Urinary bladder (tissue), 4 donors: ENCODE results near the gene DPAGT1. TPM values are rescaled to one million over a fixed set of nuclear protein-coding genes. Genes with fewer than 3 reads are reported as not detected.
A peak's percentile ranks its signal among the peaks of the same experiment; 100 is the strongest.
"Not testable (repeated sequence)": the region's sequence is repeated elsewhere in the genome, so short reads cannot be mapped to it uniquely, and the experiment has no call there.

Experiments used
- DNase-seq: peaks from one replicate; pipeline ENCODE4 v3.0.0-alpha.2; 2015; ENCODE audit errors: extremely low spot score
- H3K27ac ChIP-seq: one replicate; pipeline ENCODE4 v1.5.1; 2013; ENCODE audit warnings: low read depth, mild to moderate bottlenecking, moderate library complexity
- H3K36me3 ChIP-seq: one replicate; pipeline ENCODE4 v1.6.1; 2013; ENCODE audit warnings: mild to moderate bottlenecking, moderate library complexity; ENCODE audit not compliant: insufficient read depth
- H3K4me1 ChIP-seq: one replicate; pipeline ENCODE4 v1.6.1; 2013; ENCODE audit warnings: mild to moderate bottlenecking, moderate library complexity; ENCODE audit not compliant: insufficient read depth
- H3K4me3 ChIP-seq: one replicate; pipeline ENCODE4 v1.5.1; 2013; ENCODE audit warnings: low read depth, low read length
- WGBS: extraction: QIAGEN DNeasy Blood & Tissue Kit; methylation state at CpG from one replicate; pipeline ENCODE4 v1.1.7; 2013; 5-methylcytosine and 5-hydroxymethylcytosine counted together
- polyA plus RNA-seq: library from polyadenylated mRNA; stranded (reverse); fragments of 200-250 nt; gene quantifications from one replicate; pipeline ENCODE4 v1.2.3, GENCODE V29; 2013
- total RNA-seq: library from RNA; depleted of rRNA; stranded (reverse); fragments of >200 nt; gene quantifications from one replicate; pipeline ENCODE4 v1.2.3, GENCODE V29; 2014
- donor health status: healthy with polysubstance abuse.
- donor health status: healthy.

DPAGT1 gene
- 12.1 TPM for total RNA-seq
- polyA plus RNA-seq = 29.1 TPM

- WGBS = under 1% methylated on average over 32 of the region's 32 CpGs
- H3K4me1 ChIP-seq = no peaks in the 10 kb centered on the region
- peak within 1 kb of the TSS; percentile 76 for H3K4me3 ChIP-seq
- H3K27ac ChIP-seq = peak within 1 kb of the TSS; percentile 87
- DNase-seq = peak; percentile 94
- H3K36me3 ChIP-seq = no peaks in the 10 kb centered on the region
Observed at GRCh38 chr11:119101759-119102423, at the start of gene DPAGT1. Gene DPAGT1, minus strand, starts transcription at chr11:119101853. Its CDS starts 198 bp downstream, at chr11:119101655.

- WGBS = 26% methylated on average over 33 of the region's 33 CpGs
- H3K4me1 ChIP-seq = no peaks in the 10 kb centered on the region
- no peaks in the 10 kb centered on the region for H3K36me3 ChIP-seq
- H3K4me3 ChIP-seq = peak overlapping the region; percentile 58
- no peak for DNase-seq
- H3K27ac ChIP-seq = no peak overlapping the region
Observed at GRCh38 chr11:119149786-119150275, 48.2 kb upstream of the DPAGT1 start.

GRCh38 chr11:119149018-119149785 is 47.5 kb upstream of the DPAGT1 start, which contains the start of gene ABCG4:
Gene ABCG4, plus strand, starts transcription at chr11:119149052. Its CDS starts 914 bp downstream, at chr11:119149966.
- H3K4me1 ChIP-seq = no peaks in the 10 kb centered on the region
- H3K36me3 ChIP-seq = no peaks in the 10 kb centered on the region
- H3K27ac ChIP-seq = no peak within 1 kb of the TSS
- WGBS = under 1% methylated on average over 73 of the region's 73 CpGs
- peak within 1 kb of the TSS; percentile 58 for H3K4me3 ChIP-seq
- DNase-seq = no peak

- peak overlapping the region; percentile 58 for H3K4me3 ChIP-seq
- H3K27ac ChIP-seq = no peak overlapping the region
- H3K4me1 ChIP-seq = no peaks in the 10 kb centered on the region
- H3K36me3 ChIP-seq = no peaks in the 10 kb centered on the region
- WGBS = under 1% methylated on average over 16 of the region's 16 CpGs
- DNase-seq = no peak
Observed at GRCh38 chr11:119148720-119149017, 47.0 kb upstream of the DPAGT1 start.

GRCh38 chr11:119147604-119148333 is 46.1 kb upstream of the DPAGT1 start:
- 61% methylated on average over 6 of the region's 6 CpGs for WGBS
- no peaks in the 10 kb centered on the region for H3K4me1 ChIP-seq
- no peaks in the 10 kb centered on the region for H3K36me3 ChIP-seq
- no peak for DNase-seq
- H3K4me3 ChIP-seq = no peak overlapping the region
- no peak overlapping the region for H3K27ac ChIP-seq

DNA sequence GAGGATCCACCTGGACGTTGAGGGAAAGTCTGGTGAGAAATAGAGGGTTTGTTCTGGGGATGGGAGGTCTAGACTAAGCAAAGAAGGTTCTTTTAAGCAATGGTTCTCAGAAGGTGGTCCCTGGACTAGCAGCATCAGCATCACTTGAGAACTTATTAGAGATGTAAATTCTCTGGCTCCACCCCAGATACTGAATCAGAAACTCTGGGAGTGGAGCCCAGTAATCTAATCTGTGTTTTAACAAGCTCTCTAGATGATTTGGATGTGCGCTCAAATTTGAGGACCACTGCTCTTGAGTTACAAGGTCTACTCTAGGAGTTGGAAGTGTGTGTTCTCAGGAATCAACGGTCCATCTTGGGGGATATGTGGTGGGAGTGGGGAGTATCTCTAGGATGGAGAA is 43.9 kb upstream of the DPAGT1 start:
- DNase-seq = no peak
- no peak overlapping the region for H3K4me3 ChIP-seq
- 46% methylated on average over 3 of the region's 3 CpGs for WGBS
- H3K27ac ChIP-seq = no peak overlapping the region
- H3K36me3 ChIP-seq = no peaks in the 10 kb centered on the region
- no peaks in the 10 kb centered on the region for H3K4me1 ChIP-seq

DNA sequence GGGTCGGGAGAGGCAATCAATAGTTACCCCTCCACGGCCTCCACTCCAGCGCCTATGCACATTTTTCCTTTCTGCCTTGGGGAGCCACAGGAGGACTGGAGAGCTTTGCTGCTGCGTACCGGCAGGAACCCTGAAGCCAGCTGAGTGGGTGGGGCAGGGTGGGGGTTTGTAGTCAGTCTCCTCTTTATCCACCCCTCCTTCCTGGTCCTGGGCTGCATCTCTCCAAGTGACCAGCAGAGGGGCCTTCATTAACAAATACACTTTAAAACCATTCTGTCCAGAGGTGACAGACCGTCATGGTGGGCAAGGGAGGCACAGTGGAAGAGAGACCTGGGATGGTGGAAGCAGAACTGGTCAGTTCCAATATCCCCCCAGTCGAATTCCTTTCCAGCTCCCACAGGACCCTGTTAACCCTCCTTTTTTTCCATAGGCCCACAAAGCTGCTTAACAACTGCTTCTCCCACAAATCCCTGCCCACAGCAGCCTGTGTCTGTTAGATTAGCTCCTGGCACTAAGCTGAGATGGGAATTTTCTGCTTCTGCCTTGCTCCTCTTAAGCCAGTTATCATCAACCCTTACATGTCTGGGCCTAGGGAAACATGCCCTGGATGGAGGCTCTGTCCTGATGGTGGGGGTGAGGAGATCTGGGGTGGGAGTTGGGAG is 43.3 kb upstream of the DPAGT1 start:
- peak; percentile 21 for DNase-seq
- WGBS = 15% methylated on average over 7 of the region's 7 CpGs
- Histone ChIP-seq H3K4me1 (no peaks in the 10 kb centered on the region), H3K27ac (no peak overlapping the region), H3K4me3 (no peak overlapping the region), H3K36me3 (no peaks in the 10 kb centered on the region)

DNA sequence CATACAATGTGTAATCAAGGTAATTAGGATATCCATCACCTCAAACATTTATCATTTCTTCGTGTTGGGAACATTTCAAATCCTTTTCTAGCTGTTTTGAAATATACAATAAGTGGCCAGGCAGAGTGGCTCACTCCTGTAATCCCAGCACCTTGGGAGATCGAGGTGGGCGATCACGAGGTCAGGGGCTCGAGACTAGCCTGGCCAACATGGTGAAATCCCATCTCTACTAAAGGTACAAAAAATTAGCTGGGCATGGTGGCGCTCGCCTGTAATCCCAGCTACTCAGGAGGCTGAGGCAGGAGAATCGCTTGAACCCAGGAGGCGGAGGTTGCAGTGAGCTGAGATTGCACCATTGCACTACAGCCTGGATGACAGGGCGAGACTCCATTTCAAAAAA is 37.6 kb upstream of the DPAGT1 start:
- H3K36me3 ChIP-seq, DNase-seq, H3K4me3 ChIP-seq, H3K4me1 ChIP-seq, H3K27ac ChIP-seq: not testable (repeated sequence)
- WGBS = 84% methylated on average over 10 of the region's 10 CpGs

DNA sequence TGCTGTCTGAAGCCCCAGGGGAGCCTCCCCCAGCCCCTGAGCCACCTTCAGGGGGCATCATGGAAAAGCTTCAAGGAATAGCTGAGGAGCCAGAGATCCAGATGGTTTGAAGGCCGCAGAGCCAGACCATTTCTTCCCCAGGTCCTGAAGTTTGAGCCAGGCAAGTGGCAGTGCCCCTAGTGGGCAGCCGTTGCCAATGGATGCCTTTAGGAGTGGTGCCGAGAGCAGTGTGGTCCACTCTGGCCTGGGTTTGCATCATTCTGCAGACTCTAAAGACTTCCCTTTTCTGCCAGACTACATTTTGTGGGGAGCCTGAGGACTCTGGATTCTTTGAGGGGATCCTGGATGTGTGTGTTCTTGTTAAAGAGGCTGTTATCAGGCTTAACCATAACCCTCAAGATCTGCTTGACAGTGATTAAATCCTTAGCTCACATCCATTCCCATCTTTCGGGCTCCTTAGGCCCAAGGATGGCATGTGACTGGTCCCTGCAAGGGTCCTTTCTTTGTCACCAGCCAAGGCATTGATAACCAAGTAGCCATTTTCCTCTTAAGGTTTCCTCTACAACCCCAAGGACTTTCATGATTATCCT is 32.8 kb upstream of the DPAGT1 start:
- 68% methylated on average over 4 of the region's 4 CpGs for WGBS

DNA sequence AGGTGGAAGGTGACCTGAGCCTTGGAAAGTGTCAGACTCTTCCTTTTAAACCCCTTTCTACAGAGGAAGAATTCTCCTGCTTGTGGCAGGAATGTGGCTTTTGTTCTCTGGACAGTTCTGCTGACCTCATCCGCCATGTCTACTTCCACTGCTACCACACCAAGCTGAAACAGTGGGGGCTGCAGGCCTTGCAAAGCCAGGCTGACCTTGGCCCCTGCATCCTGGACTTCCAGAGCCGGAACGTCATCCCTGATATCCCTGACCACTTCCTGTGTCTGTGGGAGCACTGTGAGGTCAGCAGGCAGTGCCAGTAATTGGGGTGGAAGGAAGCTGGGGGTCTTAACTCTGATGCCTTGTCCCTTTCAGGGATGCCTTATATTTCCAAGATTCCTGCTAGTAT is 29.0 kb upstream of the DPAGT1 start:
- no peak overlapping the region for H3K4me3 ChIP-seq
- peaks cover 2% of the 10 kb centered on the region for H3K36me3 ChIP-seq
- no peak for DNase-seq
- no peaks in the 10 kb centered on the region for H3K4me1 ChIP-seq
- 64% methylated on average over 3 of the region's 3 CpGs for WGBS
- H3K27ac ChIP-seq = no peak overlapping the region

More for the DNA sequence above, 32.8 kb upstream of the DPAGT1 start:
- no peak for DNase-seq
- H3K4me3 ChIP-seq = no peak overlapping the region
- H3K4me1 ChIP-seq = no peaks in the 10 kb centered on the region
- no peak overlapping the region for H3K27ac ChIP-seq
- peaks cover 2% of the 10 kb centered on the region for H3K36me3 ChIP-seq

GRCh38 chr11:119126675-119127268 is 25.1 kb upstream of the DPAGT1 start:
- no peaks in the 10 kb centered on the region for H3K36me3 ChIP-seq
- H3K4me3 ChIP-seq = no peak overlapping the region
- H3K27ac ChIP-seq = no peak overlapping the region
- WGBS = 59% methylated on average over 5 of the region's 5 CpGs
- peaks cover 2% of the 10 kb centered on the region for H3K4me1 ChIP-seq
- no peak for DNase-seq

- no peak for DNase-seq
- Histone ChIP-seq H3K4me3 (no peak overlapping the region), H3K4me1 (peaks cover 2% of the 10 kb centered on the region), H3K36me3 (no peaks in the 10 kb centered on the region), H3K27ac (no peak overlapping the region)
- 91% methylated on average over 6 of the region's 6 CpGs for WGBS
Observed at GRCh38 chr11:119125821-119126220, 24.2 kb upstream of the DPAGT1 start.

- Histone ChIP-seq H3K4me3 (peak overlapping the region; percentile 60), H3K4me1 (peaks cover 2% of the 10 kb centered on the region), H3K27ac (no peak overlapping the region), H3K36me3 (no peaks in the 10 kb centered on the region)
- WGBS = under 1% methylated on average over 20 of the region's 20 CpGs
- DNase-seq = no peak
Observed at GRCh38 chr11:119121811-119122124, 20.1 kb upstream of the DPAGT1 start.
